SU-DHL-6 (cell line): Measurements from ENCODE around the gene HTR5A.

Experiments used
- H2AFZ ChIP-seq: fragments of 200-600 bp; sonication (generic); 2 replicates; pipeline ENCODE4 v1.6.1; 2014; ENCODE audit warnings: low read depth, mild to moderate bottlenecking, moderate library complexity, mixed read lengths, antibody characterized with exemption, low read length; ENCODE audit not compliant: severe bottlenecking
- H3F3A ChIP-seq: fragments of 200-600 bp; shearing (Covaris generic); 2 replicates; pipeline ENCODE4 v1.6.0; 2016; ENCODE audit warnings: antibody characterized with exemption, mild to moderate bottlenecking; ENCODE audit not compliant: insufficient read depth
- H3K27ac ChIP-seq: fragments of 200-600 bp; sonication (generic); 2 replicates; pipeline ENCODE4 v1.5.1; 2016; ENCODE audit warnings: low read depth, mild to moderate bottlenecking, low read length, moderate library complexity, mixed read lengths
- H3K27me3 ChIP-seq: fragments of 200-600 bp; sonication (generic), shearing (Covaris generic); 2 replicates; pipeline ENCODE4 v1.6.0; 2014; ENCODE audit warnings: mild to moderate bottlenecking, low read length
- H3K36me3 ChIP-seq: fragments of 200-600 bp; sonication (generic); 2 replicates; pipeline ENCODE4 v1.6.1; 2014; ENCODE audit warnings: mild to moderate bottlenecking, low read length, mixed read lengths
- H3K4me2 ChIP-seq: fragments of 300-600, 200-600 bp; shearing (Covaris generic), sonication (generic); 2 replicates; pipeline ENCODE4 v1.6.0; 2014; ENCODE audit warnings: low read length, low read depth, mild to moderate bottlenecking; ENCODE audit not compliant: poor library complexity, severe bottlenecking
- H3K4me3 ChIP-seq: fragments of 200-600 bp; sonication (generic); 2 replicates; pipeline ENCODE4 v1.5.1; 2014; ENCODE audit warnings: antibody characterized with exemption, low read length, mild to moderate bottlenecking, mixed read lengths; ENCODE audit not compliant: insufficient read depth, poor library complexity, severe bottlenecking
- H3K79me2 ChIP-seq: fragments of 200-600 bp; sonication (generic); 2 replicates; pipeline ENCODE4 v1.6.1; 2014; ENCODE audit warnings: mild to moderate bottlenecking, low read length, moderate library complexity; ENCODE audit not compliant: insufficient read depth
- H3K9ac ChIP-seq: fragments of 200-600 bp; sonication (generic); 2 replicates; pipeline ENCODE4 v1.7.0; 2014; ENCODE audit warnings: mild to moderate bottlenecking, low read length
- H3K9me2 ChIP-seq: fragments of 200-600 bp; sonication (generic); replicated peaks from 2 replicates; pipeline ENCODE4 v1.6.1; 2014; ENCODE audit warnings: low read length; ENCODE audit not compliant: insufficient read depth
- H3K9me3 ChIP-seq: fragments of 200-600 bp; sonication (generic); 2 replicates; pipeline ENCODE4 v1.6.1; 2014; ENCODE audit warnings: low read length, mixed read lengths; ENCODE audit not compliant: insufficient read depth
- H4K20me1 ChIP-seq: fragments of 200-600 bp; sonication (generic); 2 replicates; pipeline ENCODE4 v1.6.1; 2014; ENCODE audit warnings: low read depth, mild to moderate bottlenecking, antibody characterized with exemption, low read length, moderate library complexity, mixed read lengths
- CTCF ChIP-seq: fragments of 200-600 bp; sonication (generic); IDR thresholded peaks from one replicate; pipeline ENCODE4 v1.5.1; 2017; ENCODE audit warnings: antibody characterized with exemption, mild to moderate bottlenecking, low read length, moderate library complexity; ENCODE audit not compliant: insufficient read depth, poor library complexity, severe bottlenecking
- EZH2phosphoT487 ChIP-seq: fragments of 200-600 bp; sonication (generic), shearing (Covaris generic); conservative IDR thresholded peaks from 2 replicates; pipeline ENCODE4 v1.6.1; 2018; ENCODE audit warnings: mild to moderate bottlenecking, antibody characterized with exemption, low read length, moderate library complexity, mixed read lengths

The HTR5A gene

GRCh38 chr7:155103839-155104238 is 33.7 kb downstream of the HTR5A start:
- Histone ChIP-seq H3K9ac (no peak overlapping the region), H3K9me2 (no peaks in the 10 kb centered on the region), H4K20me1 (no peaks in the 10 kb centered on the region), H3K4me2 (no peak overlapping the region), H3K9me3 (no peaks in the 10 kb centered on the region), H3K36me3 (no peaks in the 10 kb centered on the region), H2AFZ (no peak overlapping the region), H3K27ac (no peak overlapping the region), H3K4me3 (no peak overlapping the region), H3F3A (no peaks in the 10 kb centered on the region), H3K79me2 (no peaks in the 10 kb centered on the region), H3K27me3 (no peaks in the 10 kb centered on the region)
- no peak for TF ChIP-seq EZH2phosphoT487
- TF ChIP-seq CTCF = no peak

DNA sequence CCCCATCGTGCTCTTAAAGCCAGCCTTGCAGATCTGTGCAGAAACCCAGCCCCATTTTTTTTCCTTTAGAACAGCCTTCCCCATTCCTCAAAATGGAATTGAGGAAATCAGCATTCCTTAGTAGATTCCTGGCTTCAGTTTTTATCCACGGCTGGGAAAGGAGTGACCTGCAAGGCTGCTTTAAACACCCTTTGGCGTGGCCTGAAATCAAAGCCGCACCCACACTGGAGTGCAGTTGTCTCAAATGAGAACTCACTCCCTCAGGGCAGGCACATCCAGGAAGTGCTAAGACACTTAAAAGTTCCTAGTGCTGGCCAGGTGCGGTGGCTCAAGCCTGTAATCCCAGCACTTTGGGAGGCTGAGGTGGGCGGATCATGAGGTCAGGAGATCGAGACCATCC is 34.8 kb downstream of the HTR5A start:
- no peaks in the 10 kb centered on the region for H3K9me2 ChIP-seq
- H3K79me2 ChIP-seq = no peaks in the 10 kb centered on the region

GRCh38 chr7:155106356-155106755 is 36.2 kb downstream of the HTR5A start:
- H3F3A ChIP-seq = no peaks in the 10 kb centered on the region
- no peak overlapping the region for H3K4me3 ChIP-seq
- no peak overlapping the region for H3K4me2 ChIP-seq
- no peaks in the 10 kb centered on the region for H3K9me2 ChIP-seq
- TF ChIP-seq CTCF (no peak), EZH2phosphoT487 (no peak)
- no peaks in the 10 kb centered on the region for H3K9me3 ChIP-seq
- no peaks in the 10 kb centered on the region for H3K36me3 ChIP-seq
- no peaks in the 10 kb centered on the region for H4K20me1 ChIP-seq
- no peaks in the 10 kb centered on the region for H3K27me3 ChIP-seq
- no peak overlapping the region for H3K9ac ChIP-seq
- H3K27ac ChIP-seq = no peak overlapping the region
- no peak overlapping the region for H2AFZ ChIP-seq
- no peaks in the 10 kb centered on the region for H3K79me2 ChIP-seq

More for the DNA sequence above, 34.8 kb downstream of the HTR5A start:
- H2AFZ ChIP-seq = no peak overlapping the region
- H3K36me3 ChIP-seq = no peaks in the 10 kb centered on the region
- TF ChIP-seq EZH2phosphoT487 (no peak), CTCF (no peak)
- no peaks in the 10 kb centered on the region for H3F3A ChIP-seq
- no peak overlapping the region for H3K27ac ChIP-seq
- H3K4me2 ChIP-seq = no peak overlapping the region
- no peak overlapping the region for H3K4me3 ChIP-seq
- H3K27me3 ChIP-seq = no peaks in the 10 kb centered on the region
- H3K9ac ChIP-seq = no peak overlapping the region
- no peaks in the 10 kb centered on the region for H3K9me3 ChIP-seq
- H4K20me1 ChIP-seq = no peaks in the 10 kb centered on the region

- H3K27me3 ChIP-seq = no peaks in the 10 kb centered on the region
- H4K20me1 ChIP-seq = no peaks in the 10 kb centered on the region
- no peak overlapping the region for H3K9ac ChIP-seq
- H3K9me3 ChIP-seq = no peaks in the 10 kb centered on the region
- H3K36me3 ChIP-seq = no peaks in the 10 kb centered on the region
- no peak overlapping the region for H3K4me3 ChIP-seq
- H3K9me2 ChIP-seq = no peaks in the 10 kb centered on the region
- H3K79me2 ChIP-seq = no peaks in the 10 kb centered on the region
- no peak overlapping the region for H2AFZ ChIP-seq
- no peaks in the 10 kb centered on the region for H3F3A ChIP-seq
- no peak overlapping the region for H3K4me2 ChIP-seq
- no peak overlapping the region for H3K27ac ChIP-seq
- no peak for TF ChIP-seq CTCF
- TF ChIP-seq EZH2phosphoT487 = no peak
Measured at GRCh38 chr7:155107126-155107525, 37.0 kb downstream of the HTR5A start.
